Heart left ventricle (tissue), 13 donors: ENCODE measurements around the gene CXCL6.

Experiments used
- POLR2A ChIP-seq, 2 donors: fragments of 450-650 bp; IDR thresholded peaks; one replicate each; pipeline ENCODE4 v1.6.1; 2017; ENCODE audit warnings: antibody characterized with exemption in 2 of 2, mild to moderate bottlenecking in 2 of 2, moderate library complexity in 2 of 2
- TF ChIP-seq, protein P1 (sequence below), 12 donors: fragments of 200-600 bp; sonication (generic) in 4 of 12; IDR thresholded peaks; one replicate each; pipeline versions ENCODE4 v1.5.0 to v1.8.0; 2018 to 2022; ENCODE audit warnings: antibody characterized with exemption in 12 of 12, mild to moderate bottlenecking in 5 of 12
- donor health status: ischemic (EF 13 %, LVEDD 7.1; RV severe dilation, severe dysfunction).
- donor health status: DM: no; HTN: yes; CAD: no.
- donor health status: DM: no; HTN: no; CAD: no.
- donor health status: ischemic (EF 25% LVEDD 6.9; RV normal size, moderate dysfunction).
- donor health status: ischemic (EF 25% LVEDD 5.7; RV mildly dilated, moderate dysfunction).
- donor health status: ischemic (EF 35%, LVEDD 5.7; RV mildly dilated, moderate dysfunction).
- donor health status: nonischemic (EF 11% LVEDD 7.7; RV severe dilation, severe dysfunction).
- donor health status: DM: yes; HTN: yes; CAD: no.
- donor health status: PGD.
- donor health status: ischemic (EF 29% LVEDD 5.4; RV normal size, mild dysfunction).
- donor health status: nonischemic (EF 23%, LVEDD 6.1; RV moderate dilation, normal function).

DNA sequence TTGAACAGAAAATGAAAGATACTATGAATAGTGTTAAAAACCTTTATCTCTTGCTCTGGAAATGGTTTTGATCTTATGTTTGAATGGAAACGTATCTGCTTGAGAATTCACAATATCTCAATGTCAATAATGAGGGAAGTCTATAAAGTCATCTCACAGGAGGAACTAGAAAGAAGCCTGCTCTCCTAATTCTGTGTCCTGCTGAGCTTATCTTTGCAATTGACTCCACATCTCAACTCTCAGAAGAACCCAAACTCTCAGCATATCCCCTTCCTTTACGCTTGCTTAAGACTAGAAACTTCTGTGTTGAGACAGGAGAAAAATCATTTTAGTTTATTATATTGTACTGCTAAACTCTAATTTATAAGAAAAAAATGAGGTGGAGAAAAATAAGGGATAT lies 8.3 kb downstream of the CXCL6 start:
- TF ChIP-seq, protein P1, sequence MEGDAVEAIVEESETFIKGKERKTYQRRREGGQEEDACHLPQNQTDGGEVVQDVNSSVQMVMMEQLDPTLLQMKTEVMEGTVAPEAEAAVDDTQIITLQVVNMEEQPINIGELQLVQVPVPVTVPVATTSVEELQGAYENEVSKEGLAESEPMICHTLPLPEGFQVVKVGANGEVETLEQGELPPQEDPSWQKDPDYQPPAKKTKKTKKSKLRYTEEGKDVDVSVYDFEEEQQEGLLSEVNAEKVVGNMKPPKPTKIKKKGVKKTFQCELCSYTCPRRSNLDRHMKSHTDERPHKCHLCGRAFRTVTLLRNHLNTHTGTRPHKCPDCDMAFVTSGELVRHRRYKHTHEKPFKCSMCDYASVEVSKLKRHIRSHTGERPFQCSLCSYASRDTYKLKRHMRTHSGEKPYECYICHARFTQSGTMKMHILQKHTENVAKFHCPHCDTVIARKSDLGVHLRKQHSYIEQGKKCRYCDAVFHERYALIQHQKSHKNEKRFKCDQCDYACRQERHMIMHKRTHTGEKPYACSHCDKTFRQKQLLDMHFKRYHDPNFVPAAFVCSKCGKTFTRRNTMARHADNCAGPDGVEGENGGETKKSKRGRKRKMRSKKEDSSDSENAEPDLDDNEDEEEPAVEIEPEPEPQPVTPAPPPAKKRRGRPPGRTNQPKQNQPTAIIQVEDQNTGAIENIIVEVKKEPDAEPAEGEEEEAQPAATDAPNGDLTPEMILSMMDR (IDR thresholded peaks at IDR 0.05): no peak
- TF ChIP-seq POLR2A (IDR thresholded peaks at IDR 0.05): no peak
